ENCODE data around the gene ITCH. TPM values are rescaled to one million over a fixed set of nuclear protein-coding genes. Genes with fewer than 3 reads are reported as not detected.
"Not testable (repeated sequence)": the region's sequence is repeated elsewhere in the genome, so short reads cannot be mapped to it uniquely, and the experiment has no call there.

ITCH gene
- total RNA-seq, 1 donor from 2014 or later: 30.9 TPM

GRCh38 chr20:34427331-34427730 is 64.3 kb downstream of the ITCH start:
- no peak overlapping the region for H3K4me3 ChIP-seq
- H3K9me3 ChIP-seq: no peaks in the 10 kb centered on the region
- peaks cover 0 to 10% of the 10 kb centered on the region in 2 donors for H3K36me3 ChIP-seq
- H3K27ac ChIP-seq: no peak overlapping the region
- TF ChIP-seq POLR2AphosphoS5 (IDR thresholded peaks at IDR 0.05; ENCODE audit: insufficient read depth in 1 of 2, low read depth in 1 of 2) (no peak), POLR2A (IDR thresholded peaks at IDR 0.05) (no peak), CTCF (IDR thresholded peaks at IDR 0.05) (no peak)
- H3K4me1 ChIP-seq: no peaks in the 10 kb centered on the region
- intact Hi-C loops (cut with DNase I): no loop called here
- H3K27me3 ChIP-seq: no peaks in the 10 kb centered on the region
- DNase-seq (ENCODE audit: extremely low spot score in 2 of 2): no peak

DNA sequence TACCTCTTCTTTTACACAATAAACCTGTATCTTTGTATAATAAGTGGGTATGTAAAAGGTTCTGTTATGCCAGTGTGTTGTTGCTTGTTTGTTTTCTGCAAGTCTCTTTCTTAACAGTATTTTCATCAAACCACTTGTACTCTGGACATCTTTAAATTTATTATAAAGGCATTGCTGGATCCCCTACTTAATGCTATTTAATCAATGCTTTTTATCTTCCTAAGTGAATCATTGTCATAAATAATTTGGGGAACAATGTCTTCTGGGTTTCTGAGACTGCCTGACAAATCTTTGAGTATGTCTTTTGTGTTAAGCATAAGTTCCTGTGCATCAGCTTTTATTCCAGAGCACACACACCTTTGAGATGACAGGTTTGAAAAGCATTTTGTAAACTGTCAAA is 64.7 kb downstream of the ITCH start:
- no peak for DNase-seq (ENCODE audit: extremely low spot score in 2 of 2)
- no peaks in the 10 kb centered on the region for H3K9me3 ChIP-seq
- intact Hi-C loops (cut with DNase I): no loop called here
- TF ChIP-seq POLR2AphosphoS5 (IDR thresholded peaks at IDR 0.05; ENCODE audit: insufficient read depth in 1 of 2, low read depth in 1 of 2) (no peak), POLR2A (IDR thresholded peaks at IDR 0.05) (no peak), CTCF (IDR thresholded peaks at IDR 0.05) (no peak)
- peaks cover 0 to 10% of the 10 kb centered on the region in 2 donors for H3K36me3 ChIP-seq
- H3K4me3 ChIP-seq: no peak overlapping the region
- no peaks in the 10 kb centered on the region for H3K27me3 ChIP-seq
- no peak overlapping the region for H3K27ac ChIP-seq
- H3K4me1 ChIP-seq: no peaks in the 10 kb centered on the region

DNA sequence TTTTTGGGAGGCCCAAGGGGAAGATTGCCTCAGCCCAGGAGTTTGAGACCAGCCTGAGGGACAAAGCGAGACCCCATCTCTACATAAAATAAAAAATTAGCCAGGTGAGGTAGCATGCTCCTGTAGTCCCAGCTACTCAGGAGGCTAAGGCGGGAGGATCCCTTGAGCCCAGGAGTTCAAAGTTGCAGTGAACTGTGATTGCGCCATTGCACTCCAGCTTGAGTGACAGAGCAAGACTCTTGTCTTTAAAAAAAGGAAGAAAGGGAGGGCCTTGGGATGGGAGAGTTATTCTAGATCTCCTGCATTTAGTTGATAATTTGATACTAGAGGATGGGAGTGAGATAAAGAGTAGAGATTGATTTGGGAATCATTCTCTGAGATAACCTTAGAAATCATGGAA is 68.1 kb downstream of the ITCH start:
- TF ChIP-seq POLR2A (IDR thresholded peaks at IDR 0.05): no peak
- TF ChIP-seq CTCF (IDR thresholded peaks at IDR 0.05): no peak
- no peak for TF ChIP-seq POLR2AphosphoS5 (IDR thresholded peaks at IDR 0.05; ENCODE audit: insufficient read depth in 1 of 2, low read depth in 1 of 2)
- H3K36me3 ChIP-seq: peaks cover 0 to 5% of the 10 kb centered on the region in 2 donors
- intact Hi-C loops (cut with DNase I): no loop called here
- no peak overlapping the region for H3K27ac ChIP-seq
- no peaks in the 10 kb centered on the region for H3K9me3 ChIP-seq
- H3K4me1 ChIP-seq: no peaks in the 10 kb centered on the region
- no peak for DNase-seq (ENCODE audit: extremely low spot score in 2 of 2)
- H3K4me3 ChIP-seq: no peak overlapping the region
- H3K27me3 ChIP-seq: no peaks in the 10 kb centered on the region

DNA sequence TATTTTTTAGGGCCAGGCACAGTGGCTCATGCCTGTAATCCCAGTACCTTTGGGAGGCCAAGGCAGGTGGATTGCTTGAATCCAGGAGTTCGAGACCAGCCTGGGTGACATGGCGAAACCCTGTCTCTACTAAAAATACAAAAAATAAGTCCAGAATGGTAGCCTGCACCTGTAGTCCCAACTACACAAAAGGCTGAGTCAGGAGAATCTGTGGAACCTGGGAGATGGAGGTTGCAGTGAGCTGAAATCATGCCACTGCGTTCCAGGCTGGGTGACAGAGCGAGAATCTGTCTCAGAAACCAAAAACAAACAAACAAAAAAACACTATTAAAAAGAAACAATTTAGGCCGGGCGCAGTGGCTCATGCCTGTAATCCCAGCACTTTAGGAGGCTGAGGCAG is 69.6 kb downstream of the ITCH start:
- H3K36me3 ChIP-seq; intact Hi-C loops (cut with DNase I); H3K4me1 ChIP-seq; H3K27ac ChIP-seq; H3K27me3 ChIP-seq; H3K4me3 ChIP-seq; H3K9me3 ChIP-seq; DNase-seq (ENCODE audit: extremely low spot score in 2 of 2): not testable (repeated sequence)

- no peaks in the 10 kb centered on the region for H3K4me1 ChIP-seq
- peaks cover 0 to 6% of the 10 kb centered on the region in 2 donors for H3K36me3 ChIP-seq
- H3K27me3 ChIP-seq: no peaks in the 10 kb centered on the region
- no peaks in the 10 kb centered on the region for H3K9me3 ChIP-seq
- intact Hi-C loops (cut with DNase I): no loop called here
- DNase-seq (ENCODE audit: extremely low spot score in 2 of 2): no peak
- no peak overlapping the region for H3K27ac ChIP-seq
- no peak overlapping the region for H3K4me3 ChIP-seq
- TF ChIP-seq POLR2AphosphoS5 (IDR thresholded peaks at IDR 0.05; ENCODE audit: insufficient read depth in 1 of 2, low read depth in 1 of 2) (no peak), CTCF (IDR thresholded peaks at IDR 0.05) (no peak), POLR2A (IDR thresholded peaks at IDR 0.05) (no peak)
These were observed 70.3 kb downstream of the ITCH start for GRCh38 chr20:34433391-34433790.

DNA sequence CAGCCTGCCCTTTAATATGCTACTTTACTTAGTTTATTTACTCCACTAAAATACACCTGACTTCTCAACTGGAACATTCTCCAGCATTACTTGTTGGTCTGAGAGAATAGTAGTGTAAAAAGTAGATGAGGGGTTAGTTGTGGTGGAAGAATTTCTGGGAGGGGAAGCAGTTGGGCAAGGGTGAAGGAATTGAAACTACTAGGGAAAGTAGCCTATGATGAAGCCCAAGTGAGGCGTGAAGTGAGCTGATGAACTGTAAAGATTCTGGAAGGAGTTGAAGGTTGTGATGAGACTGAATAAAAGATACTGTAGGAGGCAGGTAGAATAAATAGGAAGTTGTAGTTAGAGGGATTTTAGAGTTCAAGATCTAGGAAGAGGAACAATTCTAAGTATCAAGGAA is 72.5 kb downstream of the ITCH start:
- no peak for TF ChIP-seq POLR2AphosphoS5 (IDR thresholded peaks at IDR 0.05; ENCODE audit: insufficient read depth in 1 of 2, low read depth in 1 of 2)
- TF ChIP-seq POLR2A (IDR thresholded peaks at IDR 0.05): no peak
- no peak for TF ChIP-seq CTCF (IDR thresholded peaks at IDR 0.05)
- Histone ChIP-seq H3K4me1 (no peaks in the 10 kb centered on the region), H3K4me3 (no peak overlapping the region), H3K9me3 (no peaks in the 10 kb centered on the region), H3K27me3 (no peaks in the 10 kb centered on the region), H3K36me3 (peaks cover 0 to 25% of the 10 kb centered on the region in 2 donors), H3K27ac (no peak overlapping the region)
- no peak for DNase-seq (ENCODE audit: extremely low spot score in 2 of 2)
- intact Hi-C loops (cut with DNase I): no loop called here
